GM18508 (cell line): ENCODE results near the gene CHD9NB.

Experiments used
- ATAC-seq: cut with Tn5 transposase; IDR thresholded peaks from one replicate; pipeline ENCODE4 v1.9.1; 2021; ENCODE audit warnings: moderate number of reproducible peaks; ENCODE audit not compliant: insufficient read depth, unreplicated experiment

CHD9NB gene

GRCh38 chr16:53036066-53036465 lies 16.6 kb downstream of the CHD9NB start:
- ATAC-seq = no peak

DNA sequence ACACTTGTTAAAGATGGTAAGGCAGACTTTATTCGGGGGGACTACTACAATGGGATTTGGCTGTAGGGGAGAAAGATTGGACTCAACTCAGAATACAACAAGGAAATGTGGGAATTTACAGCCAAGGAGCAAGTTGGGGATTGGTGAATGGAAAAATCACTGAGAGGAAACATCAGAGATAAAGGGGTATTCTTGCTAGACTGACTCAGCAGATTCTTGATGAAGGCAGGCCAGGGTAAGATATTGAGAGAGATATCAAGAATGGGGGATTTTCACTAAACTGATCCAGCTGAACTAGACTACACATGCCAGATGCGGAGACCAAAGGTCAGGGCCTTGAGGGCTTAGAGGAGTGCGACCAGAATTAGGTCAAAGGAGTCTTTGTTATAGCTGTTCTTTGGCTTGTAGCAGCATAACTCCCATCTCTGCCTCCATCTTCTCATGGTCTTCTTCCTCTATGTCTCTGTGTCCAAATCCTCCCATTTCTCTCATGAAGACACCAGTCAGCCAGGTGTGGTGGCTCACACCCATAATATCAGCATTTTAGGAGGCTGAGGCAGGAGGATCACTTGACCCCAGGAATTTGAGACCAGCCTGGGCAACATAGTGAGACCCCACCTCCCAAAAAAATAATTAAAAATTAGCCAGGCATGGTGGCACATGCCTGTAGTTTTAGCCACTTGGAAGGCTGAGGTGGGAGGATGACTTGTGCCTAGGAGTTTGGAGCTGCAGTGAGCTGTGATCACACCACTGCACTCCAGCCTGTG lies 17.3 kb downstream of the CHD9NB start:
- no peak for ATAC-seq

DNA sequence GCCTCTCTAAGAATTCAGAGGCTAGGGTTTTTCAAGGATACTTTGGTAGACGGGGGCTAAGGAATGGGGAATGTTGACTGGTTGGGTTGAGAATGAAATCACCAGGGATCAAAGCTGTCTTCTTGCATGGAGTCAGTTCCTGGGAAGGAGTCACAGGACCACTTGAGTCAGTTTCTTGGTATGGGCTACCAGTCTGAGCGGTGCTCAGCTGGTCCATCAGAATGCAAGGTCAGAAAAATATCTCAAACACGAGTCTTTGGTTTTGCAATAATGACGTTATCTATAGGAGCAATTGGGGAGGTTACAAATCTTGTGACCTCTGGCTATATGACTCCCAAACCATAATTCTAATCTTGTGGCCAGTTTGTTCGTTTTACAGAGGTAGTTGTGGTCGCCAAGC lies 18.4 kb downstream of the CHD9NB start:
- ATAC-seq = no peak

DNA sequence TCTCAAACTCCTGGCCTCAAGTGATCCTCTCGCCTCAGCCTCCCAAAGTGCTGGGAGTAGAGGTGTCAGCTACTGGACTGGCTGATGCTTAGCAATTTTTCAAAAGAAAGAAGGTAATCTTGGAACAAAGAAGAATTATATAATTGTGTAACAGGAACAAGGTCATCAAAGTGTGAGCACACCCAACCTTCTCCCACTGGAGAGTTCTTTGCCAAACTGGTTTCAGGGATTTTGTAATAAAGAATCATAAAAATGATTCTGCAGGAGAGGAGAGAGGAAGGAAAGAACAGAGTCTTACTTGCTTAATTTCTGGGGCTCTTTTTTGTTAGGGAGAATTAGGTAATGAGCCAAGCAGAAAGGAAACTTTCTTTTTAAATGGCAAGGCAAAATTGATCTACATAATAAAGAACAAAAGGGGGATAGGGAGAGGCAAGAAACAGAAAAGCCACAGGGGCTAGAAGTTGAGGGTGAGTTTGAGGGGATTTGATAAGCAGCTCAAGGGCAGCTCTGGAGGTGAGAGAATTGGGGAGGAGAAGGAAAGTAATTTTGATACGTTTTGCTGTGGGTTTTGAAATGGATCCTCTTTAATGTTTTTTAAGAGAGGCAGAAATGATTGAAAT lies 21.3 kb downstream of the CHD9NB start:
- no peak for ATAC-seq

DNA sequence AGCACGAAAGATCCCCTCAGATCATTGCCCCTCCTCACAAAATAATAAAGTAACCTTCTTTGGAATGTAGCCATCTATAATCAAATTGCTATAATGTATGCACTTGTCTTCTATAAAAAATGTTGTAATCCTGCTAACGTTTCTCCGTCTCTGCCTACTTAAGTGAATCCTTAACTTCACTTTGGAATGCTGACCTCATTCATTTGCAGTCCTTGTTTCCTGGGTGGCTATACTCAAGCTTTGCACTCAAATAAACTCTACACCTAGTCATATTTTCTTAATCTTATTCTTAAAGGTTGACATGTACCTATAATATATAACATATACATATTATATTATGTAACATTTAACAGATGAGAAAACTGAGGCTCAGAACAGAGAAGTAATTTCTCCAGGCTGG lies 22.7 kb downstream of the CHD9NB start:
- no peak for ATAC-seq

DNA sequence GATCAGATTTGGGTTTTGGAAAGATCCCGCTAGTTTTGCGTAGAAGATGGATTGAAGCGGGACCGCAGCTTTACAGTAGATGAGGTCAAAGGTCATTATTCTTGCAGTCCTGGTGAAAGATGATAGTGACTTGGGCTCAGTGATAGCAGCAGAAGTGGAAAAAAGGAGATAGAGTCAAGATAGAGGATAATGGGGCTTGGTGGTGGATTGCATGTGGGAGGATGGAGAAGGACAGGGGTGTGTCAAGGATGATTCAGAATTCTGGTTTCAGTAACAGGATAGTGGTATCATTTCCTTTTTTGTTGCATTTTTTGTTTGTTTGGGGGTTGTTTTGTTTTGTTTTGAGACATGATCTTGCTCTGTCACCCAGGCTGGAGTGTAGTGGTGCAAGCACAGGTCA lies 28.7 kb downstream of the CHD9NB start:
- no peak for ATAC-seq

DNA sequence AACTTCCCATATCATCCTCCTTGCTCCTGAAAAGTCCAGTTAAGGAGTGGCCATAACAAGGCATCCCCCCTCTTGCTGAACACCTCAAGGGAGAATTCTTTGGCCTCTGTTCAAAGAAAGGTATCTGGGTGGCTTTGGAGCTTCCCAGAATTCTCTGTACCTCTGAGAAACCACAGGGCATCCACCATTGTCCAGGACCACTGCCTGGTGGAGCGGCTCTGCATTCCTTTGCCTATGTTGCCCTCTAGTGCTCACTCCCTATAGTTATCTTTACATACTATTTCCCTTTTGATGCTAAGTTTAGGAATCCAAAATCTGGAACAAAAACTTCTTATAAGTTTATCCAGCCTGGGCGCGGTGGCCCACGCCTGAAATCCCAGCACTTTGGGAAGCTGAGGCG lies 30.3 kb downstream of the CHD9NB start:
- ATAC-seq = no peak

GRCh38 chr16:53018834-53019416 lies 33.8 kb downstream of the CHD9NB start:
- ATAC-seq = no peak

DNA sequence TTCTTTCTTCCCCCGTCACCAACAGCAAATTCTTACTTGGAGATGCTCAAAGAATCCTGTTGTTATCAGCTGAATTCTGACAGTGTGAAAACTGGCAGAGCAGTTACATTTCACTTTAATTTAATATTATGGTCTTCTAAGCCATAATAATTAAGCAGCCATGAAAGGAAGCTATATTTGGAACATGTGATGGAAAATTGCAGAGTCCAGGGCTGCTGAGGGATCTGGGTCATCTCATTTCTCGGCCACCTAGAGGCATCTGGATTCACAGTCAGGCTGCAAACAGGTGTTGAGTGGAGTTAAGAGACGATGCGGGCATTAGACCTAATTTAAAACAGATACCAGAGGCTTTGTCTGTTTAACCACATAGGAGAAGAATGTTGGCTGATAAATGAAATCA lies 38.4 kb downstream of the CHD9NB start:
- ATAC-seq = no peak

GRCh38 chr16:53007095-53007494 lies 45.6 kb downstream of the CHD9NB start:
- ATAC-seq = no peak

DNA sequence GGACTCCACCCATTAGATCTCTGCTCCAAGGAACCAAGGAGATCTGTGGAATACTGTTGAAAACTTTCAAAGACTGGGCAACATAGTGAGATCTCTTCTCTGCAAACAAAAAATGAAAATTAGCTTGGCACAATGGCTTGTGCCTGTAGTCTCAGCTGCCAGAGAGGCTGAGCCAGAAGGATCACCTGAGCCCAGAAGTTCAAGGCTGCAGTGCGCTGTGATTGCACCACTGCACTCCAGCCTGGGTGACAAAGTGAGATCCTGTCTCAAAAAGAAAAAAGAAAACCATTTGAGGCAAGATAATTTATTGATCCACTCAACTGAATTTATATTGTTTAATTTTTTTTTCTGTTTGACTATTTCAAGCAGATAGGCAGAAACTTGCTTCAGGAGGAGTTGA lies 54.8 kb downstream of the CHD9NB start:
- ATAC-seq = no peak

DNA sequence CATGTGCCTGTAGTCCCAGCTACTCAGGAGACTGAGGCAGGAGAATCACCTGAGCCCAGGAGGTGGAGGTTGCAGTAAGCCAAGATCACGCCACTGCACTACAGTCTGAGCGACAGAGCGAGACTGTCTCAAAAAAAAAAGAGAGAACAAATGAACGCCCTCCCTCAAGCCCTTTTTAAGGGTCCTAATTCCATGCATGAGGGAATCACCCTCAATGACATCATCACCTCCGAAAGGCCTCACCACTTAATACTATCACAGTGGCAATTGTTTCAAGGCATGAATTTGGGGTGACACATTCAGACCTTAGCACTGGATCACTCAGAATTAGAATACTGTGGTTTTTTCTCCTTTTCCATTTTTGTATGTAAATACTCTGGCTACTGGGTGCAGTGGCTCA lies 57.8 kb downstream of the CHD9NB start:
- ATAC-seq = no peak

DNA sequence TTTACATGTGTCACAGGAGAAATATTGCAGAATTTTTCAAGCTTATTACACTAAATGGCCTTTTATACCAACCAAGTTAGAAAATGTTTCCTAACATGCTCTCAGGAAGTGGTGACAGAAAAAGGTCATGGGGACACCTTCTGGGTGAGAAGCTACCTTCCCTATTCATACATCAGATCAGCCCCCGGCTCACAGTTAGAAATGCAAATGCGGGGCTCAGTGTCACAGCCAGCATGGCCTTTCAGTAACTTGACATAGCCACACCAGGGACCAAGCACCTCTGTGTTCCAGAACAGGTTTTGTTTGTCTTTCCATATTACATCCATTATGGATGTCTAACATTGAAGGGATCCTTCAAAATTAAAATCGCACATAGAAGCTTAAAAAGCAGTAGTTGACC lies 59.5 kb downstream of the CHD9NB start:
- no peak for ATAC-seq

- ATAC-seq = no peak
Measured at GRCh38 chr16:52991572-52991971, 61.1 kb downstream of the CHD9NB start.
